ENCODE results near the gene BTBD2. TPM values are rescaled to one million over a fixed set of nuclear protein-coding genes. Genes with fewer than 3 reads are reported as not detected.
A peak's percentile ranks its signal among the peaks of the same experiment; 100 is the strongest.

Gene BTBD2
- polyA plus RNA-seq, 3 donors: 2.8 to 36.0 (median 3.3) TPM

DNA sequence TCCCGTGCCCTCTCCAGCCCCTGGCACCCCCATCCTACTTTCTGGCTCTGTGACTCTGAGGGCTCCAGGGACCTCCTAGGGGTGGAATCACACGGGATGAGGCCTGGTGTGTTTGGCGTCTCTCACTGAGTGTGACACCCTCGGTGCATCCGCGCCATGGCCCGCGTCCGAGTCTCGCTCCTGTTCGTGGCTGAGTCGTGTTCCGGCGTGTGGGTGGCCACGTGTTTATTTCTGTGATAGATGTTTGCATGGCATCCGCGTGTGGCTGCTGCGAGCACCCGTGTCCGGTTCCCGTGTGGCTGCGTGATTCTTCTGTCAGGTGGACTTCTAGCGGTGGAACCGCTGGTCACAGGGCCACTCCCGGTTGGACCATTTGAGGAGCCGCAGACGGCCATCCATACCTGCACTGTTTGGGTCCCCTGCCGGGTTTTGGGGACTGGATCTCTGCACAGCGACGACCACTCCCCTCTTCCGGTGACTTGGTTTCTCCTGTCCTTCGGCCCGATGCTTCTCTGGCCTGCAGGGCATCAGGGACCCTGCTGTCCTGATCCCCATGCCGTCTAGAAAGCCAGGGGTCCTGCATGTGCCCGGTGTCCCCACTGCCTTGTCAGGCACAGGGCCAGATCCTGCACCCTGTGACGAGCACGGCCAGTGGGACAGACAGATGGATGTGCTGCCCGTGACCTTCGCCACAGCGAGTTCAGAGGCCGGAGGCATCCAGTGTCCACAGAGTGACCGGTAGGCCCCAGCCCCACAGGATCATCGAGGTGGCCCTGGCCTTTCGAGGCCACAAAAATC is 66.0 kb downstream of the BTBD2 start:
- H3K4me3 ChIP-seq (replicated peaks in 1 of 3; ENCODE audit: low read depth in 2 of 3, low read length in 3 of 3): no peak overlapping the region
- 96% methylated on average over 39 of the region's 44 CpGs for WGBS (ENCODE audit: insufficient coverage)
- H3K9ac ChIP-seq (ENCODE audit: insufficient read depth, low read length, poor library complexity, severe bottlenecking): no peak overlapping the region
- H3K27ac Mint-ChIP-seq: peak overlapping the region in 4 of 7 donors; percentile 50 to 82 (median 75)
- peaks cover 35% of the 10 kb centered on the region for H3K4me1 Mint-ChIP-seq
- DNase-seq: no peak
- peaks cover 27 to 45% of the 10 kb centered on the region in 2 donors for H3K36me3 ChIP-seq (replicated peaks in 1 of 2; ENCODE audit: control insufficient read depth in 1 of 2, insufficient read depth in 2 of 2, low read length in 2 of 2)
- H3K36me3 Mint-ChIP-seq: peaks cover 23 to 45% of the 10 kb centered on the region in 2 donors
- H3K79me2 ChIP-seq (ENCODE audit: insufficient read depth, low read length): peaks cover 93% of the 10 kb centered on the region
- H3K4me2 ChIP-seq (replicated peaks; ENCODE audit: extremely low read depth, low read length, poor library complexity, severe bottlenecking): peak overlapping the region; percentile 28
- no peak overlapping the region for H2AFZ ChIP-seq (ENCODE audit: insufficient read depth, low read depth, low read length, poor library complexity, severe bottlenecking)
- peaks cover 95% of the 10 kb centered on the region for H4K20me1 ChIP-seq (ENCODE audit: insufficient read depth, low read length)
- peak overlapping the region; percentile 2 to 23 for H3K4me3 Mint-ChIP-seq
- intact Hi-C loops (cut with micrococcal nuclease): no loop called here
- H3K9me3 Mint-ChIP-seq: no peaks in the 10 kb centered on the region
- H3K27me3 Mint-ChIP-seq (ENCODE audit: low read depth in 3 of 3): no peaks in the 10 kb centered on the region
- no peaks in the 10 kb centered on the region for H3K9me3 ChIP-seq (replicated peaks in 1 of 2; ENCODE audit: control insufficient read depth in 1 of 2, insufficient read depth in 1 of 2, low read length in 2 of 2)
- TF ChIP-seq, protein P1, sequence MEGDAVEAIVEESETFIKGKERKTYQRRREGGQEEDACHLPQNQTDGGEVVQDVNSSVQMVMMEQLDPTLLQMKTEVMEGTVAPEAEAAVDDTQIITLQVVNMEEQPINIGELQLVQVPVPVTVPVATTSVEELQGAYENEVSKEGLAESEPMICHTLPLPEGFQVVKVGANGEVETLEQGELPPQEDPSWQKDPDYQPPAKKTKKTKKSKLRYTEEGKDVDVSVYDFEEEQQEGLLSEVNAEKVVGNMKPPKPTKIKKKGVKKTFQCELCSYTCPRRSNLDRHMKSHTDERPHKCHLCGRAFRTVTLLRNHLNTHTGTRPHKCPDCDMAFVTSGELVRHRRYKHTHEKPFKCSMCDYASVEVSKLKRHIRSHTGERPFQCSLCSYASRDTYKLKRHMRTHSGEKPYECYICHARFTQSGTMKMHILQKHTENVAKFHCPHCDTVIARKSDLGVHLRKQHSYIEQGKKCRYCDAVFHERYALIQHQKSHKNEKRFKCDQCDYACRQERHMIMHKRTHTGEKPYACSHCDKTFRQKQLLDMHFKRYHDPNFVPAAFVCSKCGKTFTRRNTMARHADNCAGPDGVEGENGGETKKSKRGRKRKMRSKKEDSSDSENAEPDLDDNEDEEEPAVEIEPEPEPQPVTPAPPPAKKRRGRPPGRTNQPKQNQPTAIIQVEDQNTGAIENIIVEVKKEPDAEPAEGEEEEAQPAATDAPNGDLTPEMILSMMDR (IDR thresholded peaks at IDR 0.05): no peak
- H3K4me1 ChIP-seq (ENCODE audit: control insufficient read depth in 1 of 2, insufficient read depth in 2 of 2, low read length in 2 of 2): peaks cover 25 to 47% of the 10 kb centered on the region in 2 donors
- peak overlapping the region; percentile 22 to 68 for H3K27ac ChIP-seq (ENCODE audit: low read depth in 1 of 2, low read length in 2 of 2)
- no peaks in the 10 kb centered on the region for H3K27me3 ChIP-seq (ENCODE audit: control insufficient read depth in 2 of 2, insufficient read depth in 2 of 2, low read length in 2 of 2)

GRCh38 chr19:1947651-1948209 is 67.8 kb downstream of the BTBD2 start:
- peaks cover 93% of the 10 kb centered on the region for H3K79me2 ChIP-seq (ENCODE audit: insufficient read depth, low read length)
- H3K9me3 ChIP-seq (replicated peaks in 1 of 2; ENCODE audit: control insufficient read depth in 1 of 2, insufficient read depth in 1 of 2, low read length in 2 of 2): no peaks in the 10 kb centered on the region
- no peaks in the 10 kb centered on the region for H3K27me3 ChIP-seq (ENCODE audit: control insufficient read depth in 2 of 2, insufficient read depth in 2 of 2, low read length in 2 of 2)
- H3K4me2 ChIP-seq (replicated peaks; ENCODE audit: extremely low read depth, low read length, poor library complexity, severe bottlenecking): peak overlapping the region; percentile 26
- Mint-ChIP-seq H3K36me3 (peaks cover 16 to 31% of the 10 kb centered on the region in 2 donors), H3K4me3 (no peak overlapping the region), H3K27ac (peak overlapping the region in 2 of 7 donors; percentile 25 to 82), H3K4me1 (peaks cover 53% of the 10 kb centered on the region), H3K9me3 (no peaks in the 10 kb centered on the region), H3K27me3 (ENCODE audit: low read depth in 3 of 3) (peaks cover 0 to 2% (median 0%) of the 10 kb centered on the region in 3 donors)
- peaks cover 12 to 30% of the 10 kb centered on the region in 2 donors for H3K36me3 ChIP-seq (replicated peaks in 1 of 2; ENCODE audit: control insufficient read depth in 1 of 2, insufficient read depth in 2 of 2, low read length in 2 of 2)
- DNase-seq: peak in 1 of 3 donors; percentile 32
- H3K4me1 ChIP-seq (ENCODE audit: control insufficient read depth in 1 of 2, insufficient read depth in 2 of 2, low read length in 2 of 2): peaks cover 42 to 65% of the 10 kb centered on the region in 2 donors
- H4K20me1 ChIP-seq (ENCODE audit: insufficient read depth, low read length): peaks cover 95% of the 10 kb centered on the region
- no peak overlapping the region for H3K9ac ChIP-seq (ENCODE audit: insufficient read depth, low read length, poor library complexity, severe bottlenecking)
- TF ChIP-seq, protein P1 (IDR thresholded peaks at IDR 0.05): no peak
- intact Hi-C loops (cut with micrococcal nuclease): no loop called here
- H2AFZ ChIP-seq (ENCODE audit: insufficient read depth, low read depth, low read length, poor library complexity, severe bottlenecking): no peak overlapping the region
- peak overlapping the region in 1 of 2 donors; percentile 51 for H3K27ac ChIP-seq (ENCODE audit: low read depth in 1 of 2, low read length in 2 of 2)
- 59% methylated on average over 32 of the region's 34 CpGs for WGBS (ENCODE audit: insufficient coverage)
- no peak overlapping the region for H3K4me3 ChIP-seq (replicated peaks in 1 of 3; ENCODE audit: low read depth in 2 of 3, low read length in 3 of 3)
